T-helper 22 cell (primary cell): ENCODE measurements around the gene ACYP2.
A peak's percentile ranks its signal among the peaks of the same experiment; 100 is the strongest.
"Not testable (repeated sequence)": the region's sequence is repeated elsewhere in the genome, so short reads cannot be mapped to it uniquely, and the experiment has no call there.

Source experiments
- DNase-seq: peaks from one replicate; pipeline ENCODE4 v3.0.0-alpha.2; 2020; ENCODE audit warnings: low read depth

Gene ACYP2

GRCh38 chr2:54099370-54099769 is 16.0 kb upstream of the ACYP2 start:
- no peak for DNase-seq

GRCh38 chr2:54099829-54100585 is 15.4 kb upstream of the ACYP2 start:
- DNase-seq = no peak

GRCh38 chr2:54100772-54101171 is 14.6 kb upstream of the ACYP2 start:
- no peak for DNase-seq

- peak; percentile 25 for DNase-seq
Measured at GRCh38 chr2:54103454-54104314, 11.7 kb upstream of the ACYP2 start.

- DNase-seq = no peak
Measured at GRCh38 chr2:54106631-54107454, 8.6 kb upstream of the ACYP2 start.

- DNase-seq = no peak
Measured at GRCh38 chr2:54107455-54107764, 8.0 kb upstream of the ACYP2 start.

- DNase-seq = no peak
Measured at GRCh38 chr2:54107903-54108615, 7.4 kb upstream of the ACYP2 start.

GRCh38 chr2:54109848-54110247 is 5.6 kb upstream of the ACYP2 start:
- DNase-seq = no peak

- DNase-seq = not testable (repeated sequence)
Measured at GRCh38 chr2:54114479-54114878, 936 bp upstream of the ACYP2 start.

GRCh38 chr2:54114936-54115283 is 505 bp upstream of the ACYP2 start:
- no peak for DNase-seq

GRCh38 chr2:54116598-54116997 is 1.2 kb downstream of the ACYP2 start:
- DNase-seq = not testable (repeated sequence)

- DNase-seq = no peak
Measured at GRCh38 chr2:54120950-54121349, 5.5 kb downstream of the ACYP2 start.

GRCh38 chr2:54122171-54122935 is 6.9 kb downstream of the ACYP2 start:
- no peak for DNase-seq

GRCh38 chr2:54122939-54123338 is 7.5 kb downstream of the ACYP2 start:
- DNase-seq = no peak

- DNase-seq = not testable (repeated sequence)
Measured at GRCh38 chr2:54127174-54127573, 11.8 kb downstream of the ACYP2 start.

- no peak for DNase-seq
Measured at GRCh38 chr2:54133056-54133455, 17.6 kb downstream of the ACYP2 start.

GRCh38 chr2:54139210-54139609 is 23.8 kb downstream of the ACYP2 start:
- DNase-seq = no peak

- no peak for DNase-seq
Measured at GRCh38 chr2:54143780-54144179, 28.4 kb downstream of the ACYP2 start.

- DNase-seq = no peak
Measured at GRCh38 chr2:54148391-54148790, 33.0 kb downstream of the ACYP2 start.

- DNase-seq = no peak
Measured at GRCh38 chr2:54149638-54150441, 34.4 kb downstream of the ACYP2 start.
